NCI-H187 treated with DMSO at 0.1 percent for 48 hours (cell line): Measurements from ENCODE around the gene BRAP.
A peak's percentile ranks its signal among the peaks of the same experiment; 100 is the strongest.
"Not testable (repeated sequence)": the region's sequence is repeated elsewhere in the genome, so short reads cannot be mapped to it uniquely, and the experiment has no call there.

Experiments used
- DNase-seq: peaks from one replicate; lab custom pipeline; 2025; lab: John Stamatoyannopoulos, UW

BRAP gene

GRCh38 chr12:111607239-111607638, 78.5 kb downstream of the BRAP start:
- no peak for DNase-seq

DNA sequence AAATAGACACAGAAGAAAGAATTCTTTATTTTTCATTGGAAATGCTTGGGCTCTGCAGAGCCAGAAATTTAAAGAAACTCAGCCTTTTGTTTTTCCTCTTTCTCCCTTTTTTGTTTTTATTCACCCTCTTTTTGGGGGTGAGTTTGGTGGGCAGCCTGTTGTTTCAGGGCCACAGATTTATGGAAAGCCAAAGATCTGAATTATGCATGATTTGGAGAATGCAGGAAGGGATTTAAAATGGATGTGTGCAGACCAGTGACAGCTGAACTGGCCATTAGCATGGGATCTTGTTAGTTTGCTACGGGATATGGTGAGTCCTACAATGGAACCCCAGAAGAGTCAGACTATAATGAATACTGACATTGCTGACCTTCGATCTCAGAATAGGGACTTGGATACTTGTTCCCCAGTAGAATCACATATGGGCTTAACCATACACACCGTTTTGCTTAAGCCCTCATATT, 79.0 kb downstream of the BRAP start:
- no peak for DNase-seq

DNA sequence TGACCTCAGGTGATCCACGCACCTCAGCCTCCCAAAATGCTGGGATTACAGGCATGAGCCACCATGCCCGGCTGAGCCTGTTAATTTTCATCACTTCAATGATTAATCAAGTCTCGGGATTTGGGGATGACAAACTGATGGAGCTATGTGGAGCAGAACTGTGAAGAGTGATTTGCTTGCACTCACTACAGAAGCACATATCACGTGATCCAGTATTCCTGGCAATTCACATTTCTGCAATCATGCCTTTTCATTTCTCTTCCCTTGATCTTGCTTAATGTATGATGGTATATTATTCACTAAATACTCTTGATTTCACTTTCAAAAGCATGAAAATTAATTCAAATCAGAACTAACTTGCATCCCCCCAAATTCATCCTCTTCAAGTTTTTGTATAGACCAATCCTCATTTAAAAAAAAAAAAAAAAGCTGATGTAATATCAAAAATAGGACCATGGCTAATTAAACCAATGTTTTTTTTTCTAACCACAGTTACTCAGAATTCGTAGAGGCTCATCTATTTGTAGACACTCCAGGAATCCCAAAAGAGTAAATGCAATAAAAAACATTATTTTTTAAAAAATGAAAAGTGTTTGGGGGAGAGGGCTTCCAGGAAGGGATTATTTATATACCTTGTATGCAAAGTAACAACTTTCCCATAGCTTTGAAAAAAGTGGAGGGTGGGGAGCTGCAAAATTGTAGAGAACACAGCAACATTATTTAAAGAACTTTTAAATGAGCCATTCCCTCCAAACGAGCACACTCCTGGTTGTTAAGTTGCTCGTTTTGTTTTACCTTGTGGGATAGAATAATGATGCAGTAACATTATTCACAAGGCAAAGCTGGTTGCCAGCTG, 79.6 kb downstream of the BRAP start:
- no peak for DNase-seq

DNA sequence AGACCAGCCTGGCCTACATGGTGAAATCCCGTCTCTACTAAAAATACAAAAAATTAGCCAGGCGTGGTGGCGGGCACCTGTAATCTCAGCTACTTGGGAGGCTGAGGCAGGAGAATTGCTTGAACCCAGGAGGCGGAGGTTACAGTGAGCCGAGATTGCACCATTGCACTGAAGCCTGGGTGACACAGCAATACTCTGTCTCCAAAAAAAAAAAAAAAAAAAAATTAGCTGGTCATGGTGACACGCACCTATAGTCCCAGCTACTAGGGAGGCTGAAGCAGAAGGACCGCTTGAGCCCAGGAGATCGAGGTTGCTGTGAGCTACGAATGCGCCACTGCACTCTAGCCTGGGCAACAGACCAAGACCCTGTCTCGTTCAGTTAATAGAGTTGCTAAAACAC, 82.9 kb downstream of the BRAP start:
- DNase-seq = not testable (repeated sequence)

DNA sequence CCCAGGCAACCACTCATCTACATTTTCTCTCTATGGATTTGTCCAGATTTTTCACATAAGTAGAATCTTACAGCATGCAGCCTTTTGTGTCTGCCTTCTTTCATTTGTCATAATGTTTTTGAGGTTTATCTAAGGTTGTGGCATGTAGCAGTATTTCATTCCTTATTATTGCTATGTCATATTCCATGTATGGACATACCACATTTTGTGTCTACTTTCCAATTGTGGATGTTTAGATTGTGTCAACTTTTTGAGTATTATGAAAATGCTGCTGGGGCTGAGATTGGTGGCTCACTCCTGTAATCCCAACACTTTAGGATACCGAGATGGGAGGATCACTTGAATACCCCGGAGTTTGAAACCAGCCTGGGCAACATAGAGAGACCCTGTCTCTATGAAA, 83.4 kb downstream of the BRAP start:
- no peak for DNase-seq

- DNase-seq = not testable (repeated sequence)
These were observed 84.8 kb downstream of the BRAP start for GRCh38 chr12:111600986-111601385.

DNA sequence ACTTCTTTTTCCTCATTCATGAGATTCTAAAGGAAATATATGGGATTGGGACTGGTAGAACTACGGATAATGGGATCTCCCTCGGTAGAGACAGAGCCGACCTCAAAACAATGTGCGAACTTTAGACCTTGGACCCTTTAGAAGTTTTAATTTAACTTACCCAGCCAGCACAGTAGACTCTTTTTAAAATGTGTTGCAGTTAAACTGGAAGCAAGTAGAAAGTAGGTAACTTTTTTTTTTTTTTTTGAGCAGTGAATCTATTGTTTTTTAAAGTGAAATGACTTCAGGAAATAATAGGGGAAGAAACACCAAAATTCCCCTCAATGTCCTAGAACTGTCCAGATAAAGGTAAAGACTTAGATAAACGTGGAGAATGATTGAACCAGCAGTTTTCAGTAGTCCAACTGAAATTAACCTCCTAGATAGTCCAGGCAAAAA, 85.5 kb downstream of the BRAP start:
- no peak for DNase-seq

DNA sequence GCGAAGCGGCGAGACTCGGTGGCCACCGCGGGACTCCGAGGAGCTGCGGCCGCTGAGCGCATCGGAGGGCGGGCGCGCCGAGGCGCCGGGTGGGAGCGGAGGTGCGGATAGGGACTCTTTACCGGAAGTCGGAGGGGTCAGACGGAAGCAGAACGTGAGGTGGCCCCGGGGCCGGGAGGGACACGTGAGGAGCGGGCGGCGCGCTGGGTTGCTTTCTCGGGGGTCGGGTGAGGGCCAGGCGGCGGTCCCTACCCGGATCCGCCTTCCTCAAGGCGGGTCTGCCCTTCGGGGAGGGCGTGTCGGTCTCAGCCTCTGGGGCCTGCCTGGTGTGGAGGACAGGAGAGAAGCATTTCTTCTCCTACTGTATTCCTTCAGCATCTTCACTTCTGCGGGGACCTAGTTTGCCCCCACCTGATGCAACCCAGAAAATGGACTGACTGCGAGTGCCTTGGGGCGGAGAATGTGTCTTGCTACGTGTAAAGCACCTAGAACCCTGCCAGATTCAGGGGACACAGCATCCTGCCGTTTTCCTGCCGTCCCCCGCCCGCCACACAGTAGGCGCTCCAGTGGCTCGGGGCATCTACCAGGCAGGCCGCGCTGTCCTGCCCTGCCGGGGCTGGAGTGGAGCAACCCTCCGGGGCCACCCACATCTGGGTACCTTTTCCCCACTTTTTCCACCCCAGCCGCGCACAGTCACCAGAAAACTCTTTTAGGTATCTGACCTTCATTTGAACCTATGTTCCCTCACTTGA, 86.1 kb downstream of the BRAP start:
- DNase-seq = peak; percentile 53

DNA sequence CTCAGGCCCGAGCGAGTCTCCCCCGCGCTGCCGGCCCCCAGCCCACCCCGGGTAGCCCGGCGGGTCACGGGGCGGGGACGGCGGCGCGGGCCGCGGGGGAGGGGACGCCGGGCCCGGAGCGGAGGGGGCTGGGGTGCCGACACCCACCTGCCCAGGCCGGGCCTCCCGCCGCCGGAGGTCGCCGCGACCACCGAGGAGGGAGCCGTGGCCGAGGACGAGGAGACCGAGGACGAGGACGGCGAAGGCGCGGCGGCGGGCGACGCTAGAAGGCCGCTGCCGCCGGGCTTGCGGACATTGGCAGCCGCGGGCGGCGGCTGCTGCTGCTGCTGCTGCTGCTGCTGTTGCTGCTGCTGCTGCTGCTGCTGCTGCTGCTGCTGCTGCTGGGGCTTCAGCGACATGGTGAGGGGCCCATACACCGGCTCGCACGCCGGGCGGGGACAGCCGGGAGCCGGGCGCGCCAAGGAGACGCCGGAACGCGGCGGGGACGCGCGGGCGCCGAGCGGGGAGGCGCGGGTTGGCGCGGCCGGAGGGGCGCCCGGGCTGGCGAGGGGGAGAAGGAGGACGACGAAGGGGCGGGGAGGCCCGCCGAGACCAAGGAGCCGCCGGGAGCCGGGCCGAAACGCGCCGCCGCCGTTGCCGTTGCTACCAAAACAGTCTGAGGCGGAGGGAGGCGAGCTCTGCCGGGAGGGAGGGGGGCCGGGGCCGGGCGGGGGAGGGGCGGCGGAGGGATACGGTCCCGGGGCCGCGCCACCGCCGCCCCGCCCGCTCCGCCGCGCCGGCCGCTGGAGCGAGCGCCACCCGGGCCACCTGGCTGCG, 86.9 kb downstream of the BRAP start, which contains the start of gene ATXN2:
ATXN2 (minus strand) TSS at position 679 of the 816 bp plus-strand sequence; CDS start at position 398, 281 bp downstream.
- DNase-seq = no peak

DNA sequence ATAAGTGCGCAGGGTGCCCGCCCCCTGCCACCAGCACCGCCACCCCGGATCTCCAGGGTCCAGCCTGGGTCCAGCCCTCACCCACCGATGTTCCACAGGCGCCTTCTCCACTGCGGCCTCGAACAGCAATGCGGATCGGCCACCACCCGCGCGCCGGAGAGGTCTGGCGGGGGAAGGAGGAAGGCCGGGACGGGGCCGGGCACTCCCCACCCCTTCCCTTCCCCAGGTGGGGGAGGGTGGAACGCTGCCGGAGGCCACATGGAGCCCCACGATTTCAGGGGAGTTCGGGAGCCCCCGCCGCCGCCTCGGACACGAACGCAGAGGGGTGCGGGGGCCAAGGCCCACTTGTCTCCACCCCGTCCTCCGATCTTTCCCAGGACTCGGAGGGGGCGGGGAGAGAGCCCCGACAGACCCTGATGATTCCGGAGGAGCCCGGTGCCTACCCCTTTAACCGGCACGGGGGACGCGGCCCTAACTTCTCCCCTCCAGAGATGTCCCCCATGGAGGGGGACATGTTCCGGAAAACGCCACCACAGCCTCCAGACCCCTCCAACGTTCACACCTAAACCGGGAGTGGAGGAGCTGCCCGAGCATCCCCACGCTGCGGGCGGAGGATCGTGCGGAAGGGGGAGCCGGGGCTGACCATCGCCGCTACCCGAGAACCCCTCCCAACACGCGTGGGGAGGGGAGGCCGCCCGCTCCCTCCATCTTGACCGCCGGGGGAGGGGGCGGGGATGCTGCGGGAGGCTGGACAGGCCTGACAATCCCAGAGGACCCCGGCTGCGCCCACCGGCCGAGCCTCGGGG, 87.7 kb downstream of the BRAP start:
- DNase-seq = no peak

- DNase-seq = peak; percentile 23
These were observed 88.5 kb downstream of the BRAP start for GRCh38 chr12:111596985-111597830.

DNA sequence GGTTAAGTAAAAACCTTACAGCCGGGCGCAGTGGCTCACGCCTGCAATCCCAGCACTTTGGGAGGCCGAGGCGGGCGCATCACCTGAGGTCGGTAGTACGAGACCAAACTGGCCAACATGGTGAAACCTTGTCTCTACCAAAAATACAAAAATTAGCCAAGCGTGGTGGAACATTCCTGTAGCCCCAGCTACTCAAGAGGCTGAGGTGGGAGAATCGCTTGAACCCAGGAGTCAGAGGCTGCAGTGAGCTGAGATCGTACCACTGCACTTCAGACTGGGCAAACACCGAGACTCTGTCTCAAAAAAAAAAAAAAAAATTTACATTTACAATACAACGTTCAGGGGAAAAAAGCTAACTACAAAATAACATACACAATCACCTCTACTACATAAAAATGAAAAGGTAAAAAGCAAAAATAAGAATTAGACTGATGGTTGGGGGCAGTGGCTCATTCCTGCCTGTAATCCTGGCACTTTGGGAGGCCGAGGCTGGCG, 90.4 kb downstream of the BRAP start:
- DNase-seq = not testable (repeated sequence)
